Measurements from ENCODE around the gene ALPK1.
"Not testable (repeated sequence)": the region's sequence is repeated elsewhere in the genome, so short reads cannot be mapped to it uniquely, and the experiment has no call there.

Gene ALPK1

GRCh38 chr4:112284662-112285411 is 12.3 kb upstream of the ALPK1 start:
- DNase-seq (ENCODE audit: low spot score) = no peak

GRCh38 chr4:112287258-112287989 is 9.7 kb upstream of the ALPK1 start:
- DNase-seq (ENCODE audit: low spot score) = no peak

DNA sequence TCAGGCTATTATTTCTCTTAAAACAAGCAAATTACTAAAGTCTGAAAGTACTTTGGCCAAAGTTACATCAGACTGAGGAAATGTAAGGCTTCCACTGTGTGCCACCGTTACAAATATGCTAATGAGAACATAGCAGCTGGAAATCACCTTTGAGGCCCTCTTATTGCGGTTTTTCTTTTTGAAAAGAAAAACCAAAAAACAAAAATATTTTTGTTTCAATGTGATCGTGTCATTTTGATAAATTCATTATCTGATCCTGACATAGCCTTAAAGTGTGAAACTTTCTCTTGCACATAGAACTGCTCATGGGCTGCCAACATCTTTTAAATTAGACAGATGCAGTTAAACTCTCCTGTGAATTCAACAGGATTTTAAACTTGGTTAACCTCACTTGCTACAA is 8.7 kb upstream of the ALPK1 start:
- DNase-seq (ENCODE audit: low spot score) = no peak

DNA sequence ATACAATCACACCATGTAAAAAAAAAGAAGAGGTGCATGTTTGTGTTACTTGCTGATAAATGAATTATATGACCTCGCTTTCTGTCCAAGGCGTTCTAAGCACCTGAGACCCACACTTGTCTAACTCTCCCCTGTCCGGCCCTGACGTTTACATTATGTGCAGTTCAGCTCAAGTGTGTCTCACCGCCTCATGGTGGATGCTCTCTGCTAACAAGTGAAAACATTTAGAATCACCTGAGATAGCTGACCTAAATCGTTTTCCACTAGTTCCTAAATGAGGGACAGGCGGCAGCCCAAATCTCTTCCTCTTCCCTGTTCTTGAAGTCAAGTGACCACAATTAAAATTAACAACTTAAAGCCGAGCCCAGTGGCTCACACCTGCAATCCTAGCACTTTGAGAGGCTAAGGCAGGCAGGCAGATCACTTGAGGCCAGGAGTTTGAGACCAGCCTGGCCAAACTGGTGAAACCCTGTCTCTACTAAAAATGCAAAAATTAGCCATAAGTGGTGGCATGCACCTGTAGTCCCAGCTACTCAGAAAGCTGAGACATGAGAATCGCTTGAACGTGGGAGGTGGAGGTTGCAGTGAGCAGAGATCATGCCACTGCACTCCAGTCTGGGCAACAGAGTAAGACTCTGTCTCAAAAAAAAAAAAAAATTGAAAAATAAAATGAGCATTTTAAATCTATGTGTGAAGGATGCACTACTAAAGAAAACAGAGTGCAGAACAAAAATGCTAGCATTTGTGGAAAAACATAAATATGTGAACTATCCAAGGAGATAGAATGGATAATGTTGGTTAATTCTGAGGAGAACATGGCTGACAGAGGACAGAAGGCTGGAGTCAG is 7.5 kb upstream of the ALPK1 start:
- no peak for DNase-seq (ENCODE audit: low spot score)

GRCh38 chr4:112290341-112290740 is 6.8 kb upstream of the ALPK1 start:
- no peak for DNase-seq (ENCODE audit: low spot score)

DNA sequence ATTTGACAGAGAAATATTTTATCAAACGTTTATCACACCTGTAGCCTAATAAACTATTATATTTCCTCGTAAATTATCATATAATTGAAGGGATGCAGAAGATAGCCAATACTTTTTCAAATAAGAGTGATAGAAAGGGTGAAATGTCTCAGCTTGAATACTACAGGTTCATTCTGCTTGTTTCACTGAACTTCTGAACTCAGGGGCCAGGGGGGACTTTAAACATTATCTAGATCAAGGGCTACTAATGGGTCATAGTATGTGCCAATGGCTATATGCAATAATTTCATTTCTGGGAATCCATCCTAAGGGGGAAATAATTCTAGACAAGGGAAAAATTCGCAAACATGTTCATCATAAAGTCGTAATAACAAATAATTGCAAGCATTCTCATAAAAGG is 2.6 kb downstream of the ALPK1 start:
- no peak for DNase-seq (ENCODE audit: low spot score)

- DNase-seq (ENCODE audit: low spot score) = no peak
Observed at GRCh38 chr4:112302320-112303274, 5.4 kb downstream of the ALPK1 start.

- not testable (repeated sequence) for DNase-seq (ENCODE audit: low spot score)
Observed at GRCh38 chr4:112305477-112305876, 8.3 kb downstream of the ALPK1 start.

DNA sequence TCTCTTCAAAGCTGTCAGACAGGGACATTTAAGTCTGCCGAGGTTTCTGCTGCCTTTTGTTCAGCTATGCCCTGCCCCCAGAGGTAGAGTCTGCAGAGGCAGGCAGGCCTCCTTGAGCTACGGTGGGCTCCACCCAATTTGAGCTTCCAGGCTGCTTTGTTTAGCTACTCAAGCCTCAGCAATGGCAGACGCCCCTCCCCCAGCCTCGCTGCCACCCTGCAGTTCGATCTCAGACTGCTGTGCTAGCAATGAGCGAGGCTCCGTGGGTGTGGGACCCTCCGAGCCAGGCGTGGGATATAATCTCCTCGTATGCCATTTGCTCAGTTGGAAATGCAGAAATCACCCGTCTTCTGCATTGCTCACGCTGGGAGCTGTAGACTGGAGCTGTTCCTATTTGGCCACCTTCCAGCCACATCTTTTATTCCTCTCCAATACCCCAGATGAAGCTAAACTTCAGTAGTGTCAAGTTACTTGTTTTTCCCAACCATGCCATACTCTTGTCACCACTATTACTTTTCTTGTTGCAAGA is 12.2 kb downstream of the ALPK1 start:
- not testable (repeated sequence) for DNase-seq (ENCODE audit: low spot score)

- no peak for DNase-seq (ENCODE audit: low spot score)
Observed at GRCh38 chr4:112311516-112311915, 14.3 kb downstream of the ALPK1 start.

GRCh38 chr4:112312610-112313239 is 15.6 kb downstream of the ALPK1 start:
- DNase-seq (ENCODE audit: low spot score) = no peak

GRCh38 chr4:112315446-112315845 is 18.3 kb downstream of the ALPK1 start:
- DNase-seq (ENCODE audit: low spot score) = no peak

DNA sequence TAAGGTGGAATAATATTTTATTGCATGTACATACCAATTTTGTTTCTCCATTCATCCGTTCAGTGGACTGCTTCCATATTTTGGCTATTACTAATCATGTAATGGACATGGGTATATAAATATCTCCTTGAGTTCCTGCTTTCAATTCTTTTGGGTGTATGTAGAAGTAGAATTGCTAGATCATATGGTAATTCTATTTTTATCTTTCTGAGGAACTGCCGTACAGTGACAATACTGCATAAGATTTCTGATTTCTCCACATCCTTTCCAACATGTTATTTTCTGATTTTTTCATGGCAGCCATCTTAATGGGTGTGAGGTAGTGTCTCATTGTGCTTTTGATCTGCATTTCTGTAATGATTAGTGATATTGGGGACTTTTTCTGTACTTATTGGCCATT is 19.2 kb downstream of the ALPK1 start:
- no peak for DNase-seq (ENCODE audit: low spot score)

DNA sequence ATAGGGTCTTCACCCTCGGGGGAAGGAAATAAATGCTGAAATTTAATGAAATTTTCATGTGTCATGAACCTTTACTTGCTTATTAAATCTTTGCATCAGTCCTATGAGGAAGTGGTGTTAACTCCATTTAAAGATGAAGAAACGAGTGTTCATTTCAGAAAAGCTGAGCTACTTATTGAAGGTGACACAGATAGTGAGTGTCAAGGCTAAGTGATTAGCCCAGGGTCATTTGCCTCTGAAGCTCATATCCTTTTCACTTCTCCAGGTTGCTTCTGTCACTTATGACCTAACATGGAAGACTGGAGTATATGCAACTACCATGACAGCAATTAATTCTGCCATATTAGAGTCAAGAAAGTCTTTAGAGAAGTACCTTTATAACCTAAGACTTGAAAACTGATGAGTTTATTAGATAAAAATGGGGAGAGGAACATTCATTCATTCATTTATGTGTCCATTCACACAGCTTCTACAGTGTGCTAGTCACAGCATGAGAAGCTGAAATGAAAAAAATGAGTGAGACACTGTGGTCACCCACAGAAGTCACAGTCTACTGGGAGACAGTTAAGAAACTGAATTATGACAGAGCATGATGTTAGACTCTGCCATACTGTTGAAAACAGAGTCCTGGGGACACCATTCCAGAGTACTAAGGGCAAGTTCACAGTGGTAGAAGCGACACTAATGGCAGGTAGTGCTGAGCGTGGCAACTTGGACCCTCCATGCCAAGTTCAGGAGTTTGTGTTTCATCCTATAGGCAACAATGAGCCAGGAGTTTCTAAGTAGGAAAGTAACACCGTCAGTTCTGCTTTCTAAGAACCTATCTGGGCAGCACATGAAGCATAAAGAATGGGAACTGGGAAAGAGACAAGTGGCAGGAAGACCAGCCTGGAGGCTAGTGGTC is 21.3 kb downstream of the ALPK1 start:
- no peak for DNase-seq (ENCODE audit: low spot score)

- DNase-seq (ENCODE audit: low spot score) = no peak
Observed at GRCh38 chr4:112321776-112322684, 24.9 kb downstream of the ALPK1 start.

DNA sequence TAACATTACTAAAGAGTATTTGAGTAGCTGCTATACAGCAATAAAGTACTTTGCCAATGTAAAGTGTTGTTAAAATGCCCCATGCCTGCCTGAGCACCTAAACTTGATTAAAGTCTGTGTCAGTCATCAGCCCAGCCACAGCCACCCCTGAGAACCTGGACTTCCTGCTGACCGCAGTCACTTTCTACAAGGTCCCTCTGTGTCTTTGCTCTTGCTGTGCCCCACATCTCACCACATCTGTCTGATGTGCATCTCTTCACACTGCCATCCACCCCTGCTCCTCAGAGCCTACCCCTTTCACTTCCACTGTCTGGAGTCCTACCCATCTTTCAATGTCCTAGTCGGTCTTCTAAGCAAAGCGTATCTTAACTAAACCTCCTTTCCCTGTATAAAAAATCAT is 25.7 kb downstream of the ALPK1 start:
- no peak for DNase-seq (ENCODE audit: low spot score)

DNA sequence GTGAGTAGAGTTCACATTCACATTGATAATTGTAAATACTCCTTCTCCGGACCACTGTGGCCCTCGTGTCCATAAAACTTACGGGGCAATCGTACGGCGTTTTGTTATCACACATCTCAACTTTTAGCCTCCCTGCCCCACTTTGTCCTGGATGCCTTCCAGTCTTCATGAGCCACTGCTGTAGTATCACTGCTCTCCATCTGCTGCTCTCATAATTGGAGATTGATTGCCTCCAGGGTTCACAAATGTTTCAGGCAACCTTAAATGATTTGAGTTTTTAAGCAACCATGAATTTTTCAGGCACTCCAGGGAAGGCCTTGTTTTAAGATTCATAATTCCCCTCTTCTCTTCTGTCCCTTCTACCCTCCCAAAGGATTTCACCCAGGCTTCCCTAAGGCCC is 28.4 kb downstream of the ALPK1 start:
- no peak for DNase-seq (ENCODE audit: low spot score)

- no peak for DNase-seq (ENCODE audit: low spot score)
Observed at GRCh38 chr4:112327965-112328733, 31.0 kb downstream of the ALPK1 start.

Measured in left forelimb (tissue), 1 donor.